Esophagus squamous epithelium (tissue), 5 donors: ENCODE measurements around the gene MYO3B. TPM values are rescaled to one million over a fixed set of nuclear protein-coding genes. Genes with fewer than 3 reads are reported as not detected.

Experiments
- DNase-seq: peaks from one replicate; lab custom pipeline; 2025; lab: John Stamatoyannopoulos, UW
- H3K27ac ChIP-seq, 4 donors: fragments of 200-600 bp; sonication (generic); one replicate each; pipeline ENCODE4 v1.5.1; 2016 to 2019; ENCODE audit warnings: mild to moderate bottlenecking in 1 of 4
- H3K27me3 ChIP-seq, 4 donors: fragments of 200-600 bp; sonication (generic); 1 replicate in 3 of 4; 2 replicates in 1 of 4; pipeline versions ENCODE4 v1.5.1 to v1.6.0; 2017 to 2021; ENCODE audit warnings: antibody characterized with exemption in 1 of 4
- H3K36me3 ChIP-seq, 3 donors: fragments of 200-600 bp; sonication (generic); one replicate each; pipeline ENCODE4 v1.5.1; 2016 to 2019
- H3K4me1 ChIP-seq, 3 donors: fragments of 200-600 bp; sonication (generic); one replicate each; pipeline ENCODE4 v1.5.1; 2017 to 2019
- H3K4me3 ChIP-seq, 4 donors: fragments of 200-600 bp; sonication (generic); 1 replicate in 3 of 4; 2 replicates in 1 of 4; pipeline ENCODE4 v1.5.1; 2016 to 2019; ENCODE audit warnings: mild to moderate bottlenecking in 2 of 4, moderate library complexity in 1 of 4
- H3K9me3 ChIP-seq, 3 donors: fragments of 200-600 bp; sonication (generic); one replicate each; pipeline ENCODE4 v1.5.1; 2016 to 2019
- POLR2A ChIP-seq, 4 donors: fragments of 450-650 bp; IDR thresholded peaks; one replicate each; pipeline ENCODE4 v1.6.1; 2017; ENCODE audit warnings: antibody characterized with exemption in 4 of 4, mild to moderate bottlenecking in 4 of 4, moderate library complexity in 3 of 4
- WGBS, 2 donors: methylation state at CpG; one replicate each; pipeline ENCODE4 v1.1.5; 2018; 5-methylcytosine and 5-hydroxymethylcytosine counted together
- intact Hi-C: fragments of 100-400 bp; cut with DNase I; formaldehyde crosslinking; loops from one replicate; pipeline ENCODE4 v1.15.0; 2022
- total RNA-seq, 4 donors: library from RNA; depleted of rRNA; stranded (reverse); fragments of >200 nt; gene quantifications; one replicate each; pipeline ENCODE4 v1.1.0, GENCODE V29; 2016
- TF ChIP-seq, protein P1 (sequence below), 6 experiments: fragments of 450-650 bp in 4 of 6; fragments of 200-600 bp in 2 of 6; sonication (generic) in 2 of 6; IDR thresholded peaks; one replicate each; pipeline ENCODE4 v1.5.1; 2016 to 2019; ENCODE audit warnings: antibody characterized with exemption in 6 of 6, mild to moderate bottlenecking in 4 of 6, moderate library complexity in 4 of 6
- donor health status: DM: yes; HTN: yes; CAD: no.

The MYO3B gene
- total RNA-seq, 4 donors from 2014 or later: 0.15 to 0.38 (median 0.18) TPM

DNA sequence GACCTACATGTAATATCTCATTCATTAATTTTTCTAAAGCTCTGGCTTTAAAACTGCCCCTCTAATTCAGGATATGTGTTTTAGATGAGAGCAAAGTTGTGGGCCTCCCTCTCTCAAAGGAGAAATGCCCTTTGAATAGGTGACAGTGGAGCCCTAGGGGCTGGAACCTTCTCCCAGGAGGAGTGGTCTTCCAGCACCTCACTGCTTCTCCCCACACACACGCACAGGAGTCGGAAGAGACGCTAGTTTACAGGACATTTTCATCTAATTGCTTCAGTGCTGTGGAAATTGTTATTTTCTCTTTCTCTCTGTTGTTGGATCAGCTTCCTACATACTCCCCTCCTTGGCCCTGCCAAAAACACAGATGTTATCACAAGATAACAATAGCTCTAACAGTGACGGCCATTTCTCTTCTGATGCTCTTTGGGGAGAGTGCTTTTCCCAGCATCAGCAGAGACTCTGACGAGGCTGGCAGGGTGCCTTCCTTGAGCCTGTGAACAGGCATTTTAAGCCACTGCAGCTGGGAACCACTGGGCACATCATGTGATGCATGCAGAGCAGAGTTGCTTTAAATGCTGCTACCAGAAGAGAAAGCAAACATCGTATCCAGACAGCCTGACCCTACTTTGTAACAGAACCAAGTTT is 327.8 kb downstream of the MYO3B start:
- WGBS, 2 donors: 47 to 55% methylated on average over 5 to 6 of the region's 6 CpGs
- peak overlapping the region in 1 of 4 donors; percentile 34 for H3K4me3 ChIP-seq
- peaks cover 0 to 6% (median 0%) of the 10 kb centered on the region in 4 donors for H3K27me3 ChIP-seq
- intact Hi-C loops: no loop called here
- H3K27ac ChIP-seq: peak overlapping the region in 3 of 4 donors; percentile 1 to 70 (median 66)
- no peaks in the 10 kb centered on the region for H3K9me3 ChIP-seq
- peaks cover 0 to 13% (median 0%) of the 10 kb centered on the region in 3 donors for H3K4me1 ChIP-seq
- TF ChIP-seq, protein P1, sequence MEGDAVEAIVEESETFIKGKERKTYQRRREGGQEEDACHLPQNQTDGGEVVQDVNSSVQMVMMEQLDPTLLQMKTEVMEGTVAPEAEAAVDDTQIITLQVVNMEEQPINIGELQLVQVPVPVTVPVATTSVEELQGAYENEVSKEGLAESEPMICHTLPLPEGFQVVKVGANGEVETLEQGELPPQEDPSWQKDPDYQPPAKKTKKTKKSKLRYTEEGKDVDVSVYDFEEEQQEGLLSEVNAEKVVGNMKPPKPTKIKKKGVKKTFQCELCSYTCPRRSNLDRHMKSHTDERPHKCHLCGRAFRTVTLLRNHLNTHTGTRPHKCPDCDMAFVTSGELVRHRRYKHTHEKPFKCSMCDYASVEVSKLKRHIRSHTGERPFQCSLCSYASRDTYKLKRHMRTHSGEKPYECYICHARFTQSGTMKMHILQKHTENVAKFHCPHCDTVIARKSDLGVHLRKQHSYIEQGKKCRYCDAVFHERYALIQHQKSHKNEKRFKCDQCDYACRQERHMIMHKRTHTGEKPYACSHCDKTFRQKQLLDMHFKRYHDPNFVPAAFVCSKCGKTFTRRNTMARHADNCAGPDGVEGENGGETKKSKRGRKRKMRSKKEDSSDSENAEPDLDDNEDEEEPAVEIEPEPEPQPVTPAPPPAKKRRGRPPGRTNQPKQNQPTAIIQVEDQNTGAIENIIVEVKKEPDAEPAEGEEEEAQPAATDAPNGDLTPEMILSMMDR (IDR thresholded peaks at IDR 0.05): no peak
- no peak for TF ChIP-seq POLR2A (IDR thresholded peaks at IDR 0.05)
- H3K36me3 ChIP-seq: no peaks in the 10 kb centered on the region
- DNase-seq: no peak

DNA sequence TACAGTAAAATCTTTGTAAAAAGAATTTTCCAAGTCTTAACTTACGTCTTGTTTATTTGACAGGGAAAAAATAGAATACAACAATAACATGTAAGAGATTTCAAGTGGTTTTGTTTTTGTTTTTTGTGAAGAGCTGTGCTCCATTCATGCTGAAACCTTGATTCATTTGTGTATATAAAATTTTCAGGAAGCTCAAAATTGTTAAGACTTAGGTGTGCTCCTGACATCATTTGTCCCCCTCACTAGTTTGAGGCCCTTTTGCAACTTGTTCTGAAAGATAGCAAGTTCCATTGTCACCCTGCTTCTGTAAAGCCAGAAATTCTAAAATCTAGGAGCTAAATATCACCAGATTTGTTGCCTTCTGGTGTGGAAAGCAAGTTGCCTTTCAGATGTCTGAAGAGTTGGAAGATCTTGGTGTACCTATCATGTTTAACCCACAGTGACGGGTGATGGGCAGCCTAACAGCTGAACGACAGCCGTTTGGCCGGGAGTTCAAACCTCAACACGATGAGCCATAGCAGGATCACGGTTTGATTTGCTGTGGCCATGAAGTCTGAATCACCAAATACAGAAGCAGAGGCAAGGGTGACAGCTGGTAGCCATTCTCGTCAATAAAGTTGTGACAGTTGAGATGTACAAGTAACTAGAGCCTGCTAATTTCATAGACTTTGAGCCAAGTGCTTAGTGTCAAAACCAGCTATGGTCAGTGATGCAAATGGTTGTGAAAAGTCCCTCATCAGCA is 331.7 kb downstream of the MYO3B start:
- DNase-seq: no peak
- peaks cover 0 to 13% (median 0%) of the 10 kb centered on the region in 3 donors for H3K4me1 ChIP-seq
- H3K4me3 ChIP-seq: no peak overlapping the region
- 82 to 84% methylated on average over 8 of the region's 8 CpGs for WGBS, 2 donors
- no peaks in the 10 kb centered on the region for H3K27me3 ChIP-seq
- no peak for TF ChIP-seq POLR2A (IDR thresholded peaks at IDR 0.05)
- TF ChIP-seq, protein P1 (IDR thresholded peaks at IDR 0.05): no peak
- H3K9me3 ChIP-seq: no peaks in the 10 kb centered on the region
- H3K27ac ChIP-seq: no peak overlapping the region
- H3K36me3 ChIP-seq: no peaks in the 10 kb centered on the region
- intact Hi-C loops: no loop called here

DNA sequence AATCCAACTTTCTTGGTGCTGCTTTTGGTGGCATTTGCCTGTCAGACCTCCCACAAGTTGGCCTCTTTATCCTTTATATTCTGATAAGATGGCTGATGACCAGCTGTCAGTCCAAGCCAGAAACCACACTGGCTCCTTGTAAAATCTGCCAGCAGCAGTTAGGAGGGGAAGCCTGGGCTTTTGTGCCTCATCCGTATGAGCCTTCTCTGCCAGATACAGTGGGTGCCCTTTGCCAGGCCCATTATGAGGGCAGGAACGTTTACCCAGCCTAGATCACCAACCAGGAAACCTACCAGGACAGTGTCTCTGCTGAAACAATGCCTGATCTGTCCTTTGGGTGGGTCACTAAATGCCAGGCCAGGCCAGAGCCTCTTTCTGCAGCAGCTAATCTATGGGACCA is 334.3 kb downstream of the MYO3B start:
- intact Hi-C loops: no loop called here
- TF ChIP-seq POLR2A (IDR thresholded peaks at IDR 0.05): no peak
- H3K27ac ChIP-seq: no peak overlapping the region

DNA sequence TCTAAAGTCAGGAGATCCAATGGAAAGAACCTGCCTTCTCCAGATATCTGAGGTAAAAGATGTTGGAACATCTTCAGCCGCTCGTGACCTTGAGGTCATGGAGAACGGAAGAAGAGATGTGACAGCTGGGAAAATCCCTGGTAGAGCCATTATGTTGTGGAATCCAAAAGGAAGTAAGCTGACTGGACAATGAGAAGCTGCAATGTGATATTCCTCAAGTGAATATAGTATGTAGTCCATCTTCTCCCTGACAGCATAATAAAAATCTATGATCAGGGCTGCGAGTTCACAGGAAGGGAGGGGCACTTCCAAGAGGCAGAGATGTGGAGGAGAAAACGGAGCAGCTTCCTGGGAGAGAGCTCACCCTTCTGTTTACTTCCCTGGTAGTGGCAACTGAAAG is 336.2 kb downstream of the MYO3B start:
- Histone ChIP-seq H3K4me3 (no peak overlapping the region), H3K27ac (no peak overlapping the region), H3K9me3 (no peaks in the 10 kb centered on the region), H3K36me3 (no peaks in the 10 kb centered on the region), H3K27me3 (no peaks in the 10 kb centered on the region), H3K4me1 (no peaks in the 10 kb centered on the region)
- DNase-seq: no peak
- WGBS, 2 donors: 61 to 69% methylated on average over 5 of the region's 5 CpGs
- TF ChIP-seq, protein P1 (IDR thresholded peaks at IDR 0.05): no peak
- no peak for TF ChIP-seq POLR2A (IDR thresholded peaks at IDR 0.05)
- intact Hi-C loops: no loop called here

More for the DNA sequence above, 334.3 kb downstream of the MYO3B start:
- H3K27me3 ChIP-seq: no peaks in the 10 kb centered on the region
- no peaks in the 10 kb centered on the region for H3K9me3 ChIP-seq
- no peaks in the 10 kb centered on the region for H3K4me1 ChIP-seq
- H3K4me3 ChIP-seq: no peak overlapping the region
- no peaks in the 10 kb centered on the region for H3K36me3 ChIP-seq
- WGBS, 2 donors: 50% methylated on average over 2 of the region's 2 CpGs; no CpG with 5 or more reads in 1 of the 2 donors
- no peak for DNase-seq

DNA sequence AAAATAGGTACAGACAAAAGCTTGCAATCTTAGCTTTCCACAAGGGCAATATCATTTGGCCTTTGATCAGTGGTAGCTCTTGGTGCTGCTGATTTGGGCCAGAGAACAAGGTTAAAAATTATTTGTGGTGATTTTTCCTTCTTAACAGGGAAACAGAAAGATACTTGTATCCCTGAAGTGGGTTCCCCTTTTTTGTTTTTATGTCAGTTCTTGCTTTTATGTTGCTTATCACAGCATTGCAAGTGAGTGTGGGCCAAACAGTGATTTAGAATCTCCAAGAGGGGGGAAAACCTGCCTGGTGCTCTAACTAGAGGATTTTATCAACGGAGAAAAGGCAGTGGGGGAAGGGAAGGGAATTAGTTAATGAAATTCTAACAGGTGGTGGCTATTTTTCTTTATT is 339.6 kb downstream of the MYO3B start:
- WGBS, 2 donors: 57 to 58% methylated on average over 1 of the region's 1 CpG
- H3K36me3 ChIP-seq: no peaks in the 10 kb centered on the region

More for the DNA sequence above, 339.6 kb downstream of the MYO3B start:
- Histone ChIP-seq H3K4me3 (no peak overlapping the region), H3K9me3 (no peaks in the 10 kb centered on the region), H3K27me3 (no peaks in the 10 kb centered on the region), H3K4me1 (no peaks in the 10 kb centered on the region), H3K27ac (no peak overlapping the region)
- intact Hi-C loops: no loop called here
- TF ChIP-seq POLR2A (IDR thresholded peaks at IDR 0.05): no peak
- TF ChIP-seq, protein P1 (IDR thresholded peaks at IDR 0.05): no peak
- DNase-seq: no peak
